T1000 (cell line): ENCODE data around the gene FIBIN.

ENCODE experiments used
- DNase-seq: peaks from one replicate; lab custom pipeline; 2025; ENCODE audit warnings: mixed read lengths; lab: John Stamatoyannopoulos, UW

Gene FIBIN

DNA sequence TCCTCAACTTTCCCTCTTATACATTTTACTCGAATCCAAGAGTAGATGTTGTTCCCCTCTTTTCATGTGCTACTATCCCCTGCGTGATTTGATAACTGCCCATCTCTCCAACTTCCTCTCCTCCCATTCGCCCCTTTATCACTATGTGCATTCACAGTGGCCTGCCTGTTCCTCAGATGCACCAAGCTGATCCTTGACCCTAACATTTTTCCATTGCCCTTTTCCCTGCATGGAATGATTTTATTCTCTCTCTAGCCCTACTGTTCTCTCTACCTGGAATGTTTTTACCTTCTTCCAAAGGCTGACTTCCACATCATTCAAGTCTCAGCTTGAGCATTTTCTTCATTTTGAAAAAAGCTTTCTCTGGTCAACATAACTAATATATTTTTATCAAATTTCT is 31.0 kb downstream of the FIBIN start:
- no peak for DNase-seq

DNA sequence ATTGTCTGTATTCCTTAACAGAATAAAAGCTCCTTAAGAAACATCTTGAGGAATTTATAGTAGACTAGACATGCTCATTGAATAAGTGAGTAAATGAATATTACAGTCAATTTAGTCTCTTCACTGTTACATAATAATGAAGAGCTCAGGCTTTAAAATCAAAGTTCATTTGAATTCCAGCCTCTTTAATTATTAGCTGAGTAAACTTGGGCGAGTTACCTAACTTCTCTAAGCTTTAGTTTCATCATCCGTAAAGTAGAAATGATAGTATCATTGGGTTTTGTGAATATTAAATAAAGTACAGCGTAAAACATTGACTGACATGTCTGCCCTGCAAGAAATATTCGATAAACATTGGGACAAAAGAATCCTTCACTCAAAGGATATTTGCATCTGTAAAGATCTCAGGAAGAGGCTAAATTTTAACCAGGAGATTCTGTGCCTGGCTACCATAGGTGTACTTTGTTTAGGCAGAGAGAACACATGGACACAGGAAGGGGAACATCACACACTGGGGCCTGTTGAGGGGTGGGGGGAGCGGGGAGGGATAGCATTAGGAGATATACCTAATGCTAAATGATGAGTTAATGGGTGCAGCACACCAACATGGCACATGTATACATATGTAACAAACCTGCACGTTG is 31.5 kb downstream of the FIBIN start:
- DNase-seq: no peak

DNA sequence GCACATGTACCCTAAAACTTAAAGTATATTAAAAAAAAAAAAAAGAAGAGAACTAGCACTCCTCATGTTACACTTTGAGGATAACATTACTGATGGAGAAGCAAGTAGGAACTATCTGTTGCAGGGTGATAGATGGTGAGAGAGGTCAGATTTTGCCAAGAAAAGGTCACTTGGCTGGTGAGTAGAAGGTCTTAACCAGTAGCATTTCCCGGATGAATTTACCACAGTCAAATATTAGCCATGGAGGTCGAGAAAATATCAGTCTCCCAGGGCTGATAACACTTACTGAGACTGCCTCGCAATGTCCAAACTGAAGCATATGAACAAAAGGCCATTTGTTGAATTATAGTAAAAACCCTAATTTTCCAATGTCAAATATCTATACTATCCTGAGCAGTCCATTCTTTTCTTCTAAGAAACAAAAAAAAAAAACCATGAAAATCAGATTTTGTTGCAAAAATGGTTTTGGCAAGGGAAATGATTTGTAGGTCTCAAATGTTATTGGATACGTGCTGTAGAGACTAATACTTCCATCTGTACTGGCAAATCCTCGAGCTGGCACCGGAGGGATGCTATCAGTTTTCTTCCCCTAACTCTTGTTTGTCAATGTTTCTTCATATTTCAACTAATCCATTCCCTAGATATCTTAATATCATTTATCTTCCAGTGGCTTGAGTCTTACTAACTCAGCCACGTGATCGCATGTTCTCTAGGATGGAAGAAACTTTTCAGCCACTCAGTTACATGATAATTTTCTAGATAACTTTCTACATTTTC is 32.2 kb downstream of the FIBIN start:
- no peak for DNase-seq

DNA sequence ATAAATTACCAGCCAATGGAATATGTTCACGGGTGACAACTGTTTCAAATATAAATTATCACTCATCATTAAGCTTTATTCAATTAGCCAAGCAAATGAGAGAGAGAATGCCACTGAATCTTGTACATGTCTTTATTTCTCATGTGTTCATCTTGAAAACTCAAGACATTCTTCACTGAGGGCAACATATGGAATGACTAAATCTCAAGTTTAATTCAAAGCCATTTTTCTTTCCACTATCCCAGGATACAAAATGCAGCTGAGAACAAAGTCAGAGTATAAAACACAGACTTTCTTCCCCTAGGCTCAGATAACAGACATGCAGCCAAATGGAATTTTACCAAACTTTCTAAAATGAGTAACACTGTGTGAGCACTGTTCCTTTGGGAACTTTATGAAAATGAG is 34.7 kb downstream of the FIBIN start:
- DNase-seq: no peak

DNA sequence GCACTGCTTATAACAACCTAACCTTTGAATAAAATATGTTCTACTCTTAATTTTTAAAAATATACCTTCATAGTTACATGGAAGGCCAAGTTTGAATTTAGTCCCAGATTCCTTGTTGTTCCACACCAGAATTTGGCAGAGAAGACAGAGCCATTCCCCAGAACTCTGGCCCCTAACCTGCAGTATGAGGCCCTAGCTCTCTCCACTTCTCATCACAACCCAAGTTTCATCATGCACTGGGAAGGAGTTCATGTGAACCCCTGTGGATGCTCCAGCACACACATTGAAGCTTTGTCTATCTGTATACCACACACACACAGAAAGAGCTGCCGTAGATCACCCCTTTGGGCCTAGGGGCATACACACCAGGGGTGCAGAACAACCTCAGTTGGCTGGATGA is 36.1 kb downstream of the FIBIN start:
- no peak for DNase-seq

DNA sequence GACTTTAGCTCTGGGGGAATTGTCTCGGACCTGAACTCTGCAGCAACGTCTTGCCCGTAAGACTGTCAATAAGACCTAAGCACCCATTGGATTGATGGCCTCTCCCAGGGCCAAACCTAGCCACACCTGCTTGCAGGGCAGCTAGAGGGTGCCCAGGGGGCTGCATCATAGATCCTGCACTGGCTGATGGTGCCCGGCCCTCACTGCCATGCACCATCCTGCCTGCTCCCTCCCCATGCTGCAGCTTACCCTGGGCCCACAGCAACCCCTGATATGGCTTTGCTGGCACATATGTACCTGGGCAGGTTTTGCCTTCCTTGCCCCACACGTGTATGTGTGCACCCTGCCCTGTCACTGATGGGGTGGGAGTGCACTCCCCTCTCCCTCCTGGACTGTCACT is 37.8 kb downstream of the FIBIN start:
- DNase-seq: no peak

DNA sequence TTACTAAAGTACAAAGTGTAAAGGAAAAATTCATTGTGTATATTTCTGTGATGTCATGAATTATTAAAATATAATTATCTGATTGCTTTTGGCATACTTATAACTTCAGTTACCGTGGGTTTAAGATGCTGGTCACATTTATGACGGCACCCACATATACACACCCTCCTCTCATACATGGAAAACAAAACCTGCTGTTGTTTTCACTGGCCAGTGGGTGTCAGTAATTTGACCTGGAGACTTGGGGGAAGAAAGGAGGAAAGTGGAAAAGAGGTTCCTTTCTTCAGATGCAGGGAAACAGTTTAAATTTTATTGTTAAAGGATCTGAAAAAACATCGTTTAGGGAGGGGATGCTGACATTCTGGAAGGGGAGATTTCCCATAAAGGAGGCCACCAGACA is 46.0 kb downstream of the FIBIN start:
- DNase-seq: no peak

DNA sequence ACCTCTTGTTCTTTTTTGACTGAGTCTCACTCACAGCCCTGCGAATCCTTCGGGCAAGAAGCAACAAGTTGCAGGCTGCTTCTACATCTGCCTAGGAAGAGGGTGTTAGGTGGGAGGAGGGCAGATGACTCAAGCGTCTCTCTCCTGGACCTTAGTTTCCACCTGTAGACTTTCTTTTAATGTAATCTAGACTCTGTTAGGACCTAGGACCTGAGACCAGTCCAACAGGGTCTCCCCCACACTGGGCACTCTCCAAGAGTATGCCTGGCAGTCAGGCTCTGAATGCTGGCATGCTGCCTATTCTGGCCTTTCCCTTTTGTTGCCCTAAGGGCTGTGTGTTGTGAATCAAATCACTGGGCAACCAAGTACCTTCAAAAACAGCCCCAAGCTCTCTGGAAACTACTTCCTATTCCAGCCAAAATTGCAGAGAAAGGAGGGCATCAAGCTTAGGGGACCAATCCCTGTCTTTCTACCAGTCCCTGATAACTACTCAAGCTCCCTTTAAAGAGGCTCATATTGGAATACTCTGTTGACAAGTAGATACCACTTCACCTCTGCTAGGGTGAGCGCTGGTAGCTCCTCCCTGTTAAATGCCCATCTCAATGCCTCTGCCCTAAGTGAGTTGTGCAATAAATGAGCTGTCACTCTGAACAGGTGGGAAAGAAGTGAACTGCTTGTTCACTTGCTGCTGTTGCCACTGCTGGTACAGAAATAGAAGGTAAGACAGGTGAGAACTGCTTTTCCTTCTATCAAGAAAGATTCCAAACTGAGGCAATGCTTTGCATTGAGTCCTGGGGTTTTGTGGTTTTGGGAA is 46.6 kb downstream of the FIBIN start, which contains the start of gene BBOX1:
Gene BBOX1 (plus strand): TSS at position 514 of the 814 bp plus-strand sequence. CDS start 14,616 bp downstream, outside the sequence.
- no peak for DNase-seq

DNA sequence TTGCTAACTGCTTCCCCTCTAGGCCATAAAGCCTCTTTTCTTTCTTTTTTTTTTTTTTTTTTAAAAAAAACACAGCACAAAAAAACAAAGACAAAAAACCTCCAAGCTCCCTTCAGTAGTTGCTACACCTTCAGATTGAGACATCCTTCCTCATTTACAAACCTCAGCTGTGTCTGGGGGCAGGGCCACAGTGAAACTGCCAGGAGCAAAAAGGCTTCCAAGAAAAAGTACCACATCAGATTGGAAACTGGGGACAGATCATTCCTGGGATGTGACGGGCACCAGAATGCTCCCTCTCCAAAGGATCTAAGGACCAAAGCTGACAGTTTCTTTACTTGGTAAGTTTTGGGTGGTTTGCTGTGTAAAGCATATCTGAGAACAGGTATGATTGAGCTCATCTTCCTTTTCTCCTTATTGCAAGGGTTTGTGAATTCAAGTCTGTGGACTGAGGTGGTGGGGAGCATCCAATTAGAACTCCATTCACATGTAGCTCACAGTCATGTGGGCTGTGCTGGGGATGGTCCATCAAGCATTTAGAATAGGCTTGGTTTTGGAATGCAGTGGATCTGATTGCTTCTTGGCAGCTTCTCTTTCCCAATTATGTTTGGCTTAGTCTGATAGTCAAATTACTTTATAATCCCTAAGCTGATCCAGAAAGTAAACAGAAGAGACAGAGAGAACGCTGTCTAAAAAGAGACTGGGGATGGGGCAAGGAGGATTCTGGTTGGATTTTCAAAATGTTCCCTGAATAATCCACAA is 47.4 kb downstream of the FIBIN start:
- DNase-seq: no peak
